ENCODE measurements around the gene DDX41.

DDX41 gene

DNA sequence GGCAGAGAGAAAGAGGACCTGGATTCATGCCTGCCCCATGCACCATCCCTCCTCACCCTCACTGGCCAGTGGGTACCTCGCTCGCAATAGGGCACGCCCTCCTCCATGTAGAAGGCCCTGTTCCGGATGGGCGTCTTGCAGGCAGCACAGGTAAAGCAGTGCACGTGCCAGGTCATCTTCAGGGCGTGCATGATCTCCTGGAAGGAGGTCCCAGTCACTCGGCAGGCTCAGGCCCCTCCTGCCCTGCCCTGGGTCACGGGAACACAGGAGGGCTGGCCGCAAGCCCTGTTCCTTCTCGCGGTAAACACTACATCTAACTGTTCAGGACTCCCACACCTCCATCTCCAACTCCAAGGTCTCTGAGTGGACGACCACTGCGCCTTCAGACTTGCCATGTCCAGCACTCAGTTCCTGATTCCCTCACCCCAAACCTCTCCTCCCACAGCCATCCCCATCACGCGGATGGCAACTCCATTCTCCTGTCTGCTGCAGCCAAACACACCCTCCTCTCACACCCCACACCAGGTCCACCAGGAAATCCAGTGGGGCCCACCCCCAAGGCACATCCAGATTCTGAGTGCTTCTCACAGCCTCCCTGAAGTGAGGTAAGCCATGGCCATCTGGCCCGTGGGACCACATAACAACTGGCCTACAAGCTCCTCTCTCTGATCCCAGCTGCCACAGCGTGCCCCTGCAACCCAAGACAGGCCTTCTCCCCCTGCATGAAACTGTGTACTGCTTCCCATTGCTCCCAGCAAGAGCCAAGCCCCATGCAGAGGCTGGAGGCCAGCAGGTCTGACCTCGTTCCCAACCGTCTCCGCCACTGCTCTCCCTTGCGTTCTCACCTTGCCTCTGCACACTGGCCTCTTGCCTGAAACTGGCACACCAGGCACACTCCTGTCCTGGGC is 32.5 kb downstream of the DDX41 start:
- DNase-seq (ENCODE audit: low read depth), result no peak

DNA sequence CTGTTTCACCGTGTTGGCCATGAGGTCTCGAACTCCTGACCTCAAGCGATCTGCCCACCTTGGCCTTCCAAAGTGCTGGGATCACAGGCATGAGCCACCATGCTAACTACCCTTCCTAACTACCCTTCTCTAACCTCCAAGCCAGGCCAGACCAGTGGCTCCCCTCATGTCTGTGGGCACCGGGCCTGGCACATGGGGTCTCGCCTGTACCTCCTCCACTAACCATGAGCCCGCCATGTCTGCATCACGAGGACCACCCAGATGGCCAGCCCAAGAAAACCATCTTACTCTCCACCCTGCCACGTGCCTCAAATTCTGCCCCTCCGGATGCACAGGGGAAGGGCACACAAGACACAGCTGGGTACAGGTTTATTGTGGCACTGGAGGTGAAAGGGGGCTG is 33.7 kb downstream of the DDX41 start:
- no peak for DNase-seq (ENCODE audit: low read depth)

GRCh38 chr5:177482359-177482795 is 34.4 kb downstream of the DDX41 start:
- no peak for DNase-seq (ENCODE audit: low read depth)

GRCh38 chr5:177479774-177480173 is 37.0 kb downstream of the DDX41 start:
- no peak for DNase-seq (ENCODE audit: low read depth)

- no peak for DNase-seq (ENCODE audit: low read depth)
These were observed 37.8 kb downstream of the DDX41 start for GRCh38 chr5:177478711-177479646.

DNA sequence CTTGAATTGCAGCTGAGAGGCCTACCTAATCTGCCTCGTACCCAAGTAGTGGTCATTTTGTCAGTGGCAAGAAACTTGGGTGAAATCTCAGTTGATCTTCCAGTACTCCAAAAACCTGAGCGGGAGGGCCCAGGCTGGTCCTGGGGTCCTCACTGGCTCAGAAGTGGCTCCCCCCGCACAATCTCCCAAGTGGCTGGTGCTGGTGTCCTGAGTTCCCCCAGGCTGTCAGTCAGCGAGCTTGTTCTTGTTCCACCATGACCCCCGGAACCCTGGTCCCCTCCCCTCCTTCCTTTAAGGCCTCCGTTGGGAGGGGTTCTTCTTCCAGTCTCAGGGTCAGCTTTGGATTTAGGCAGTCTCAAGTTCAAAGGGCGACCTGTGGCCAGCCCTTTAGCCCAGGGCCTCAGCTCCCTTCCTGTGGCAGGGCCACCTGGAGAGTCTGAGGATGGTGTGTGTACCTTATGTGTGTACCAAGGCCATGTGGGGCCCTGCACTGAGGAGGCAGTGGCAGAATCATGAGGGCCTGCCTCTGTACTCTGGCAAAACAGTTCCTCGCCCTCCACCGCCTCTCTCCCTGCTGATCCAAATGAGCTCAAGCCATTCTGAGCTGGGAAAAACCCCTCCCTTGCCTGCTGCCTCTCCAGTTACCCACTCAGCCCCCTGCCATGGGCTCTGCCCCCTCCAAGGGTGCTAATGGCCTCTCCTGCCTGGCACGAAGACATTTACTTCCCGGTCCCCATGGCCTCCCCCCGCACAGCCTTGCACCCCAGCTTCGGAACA is 38.9 kb downstream of the DDX41 start:
- DNase-seq (ENCODE audit: low read depth), result no peak

- no peak for DNase-seq (ENCODE audit: low read depth)
These were observed 40.1 kb downstream of the DDX41 start for GRCh38 chr5:177476531-177477233.

DNA sequence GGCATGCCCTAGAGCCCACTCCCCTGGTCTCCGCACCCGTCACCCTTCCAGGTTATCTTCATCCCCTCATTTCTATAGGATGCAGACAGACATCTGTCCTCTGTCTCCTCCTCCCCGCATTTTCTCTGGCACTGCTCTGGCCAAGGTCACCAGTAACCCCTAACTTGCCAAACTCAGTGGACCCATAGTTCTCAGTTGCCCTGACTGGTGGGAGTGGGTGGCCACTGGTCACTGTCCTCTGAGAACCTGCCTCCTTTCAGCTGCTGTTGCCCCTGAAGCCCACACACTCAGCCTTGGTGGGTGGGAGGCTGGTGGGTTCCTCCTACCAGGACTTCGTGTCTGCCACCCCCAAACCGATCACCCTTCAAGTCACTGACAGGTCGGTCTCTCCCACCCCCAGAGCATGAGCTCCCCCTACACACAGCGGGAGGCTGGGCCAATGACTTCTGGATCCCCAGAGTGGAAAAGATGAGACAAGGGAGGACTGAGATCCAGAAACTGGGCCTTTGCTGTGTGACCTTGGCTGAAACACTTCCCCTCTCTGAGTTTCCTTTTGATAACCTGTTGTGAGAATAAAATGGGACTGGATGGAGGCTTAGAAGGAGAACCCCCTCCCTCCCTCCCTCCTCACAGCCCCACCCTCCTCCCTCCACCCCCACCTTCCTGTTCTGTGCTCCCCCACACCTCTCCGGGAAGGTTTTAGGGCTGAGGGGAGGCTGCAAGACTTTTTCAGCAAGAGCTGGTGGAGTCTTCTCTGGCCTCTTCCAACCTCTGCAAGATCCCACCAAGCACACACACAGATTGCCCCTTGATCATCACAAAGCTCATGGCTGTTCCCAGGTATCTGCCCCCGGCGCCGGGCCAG is 41.0 kb downstream of the DDX41 start:
- DNase-seq (ENCODE audit: low read depth), result no peak

GRCh38 chr5:177474846-177475562 is 41.8 kb downstream of the DDX41 start:
- DNase-seq (ENCODE audit: low read depth), result no peak

- no peak for DNase-seq (ENCODE audit: low read depth)
These were observed 42.7 kb downstream of the DDX41 start for GRCh38 chr5:177474002-177474476.

- no peak for DNase-seq (ENCODE audit: low read depth)
These were observed 43.2 kb downstream of the DDX41 start, which contains the start of gene DBN1 for GRCh38 chr5:177473443-177474001. Gene DBN1, minus strand, starts transcription at chr5:177473634. Its CDS starts 113 bp downstream, at chr5:177473521.

DNA sequence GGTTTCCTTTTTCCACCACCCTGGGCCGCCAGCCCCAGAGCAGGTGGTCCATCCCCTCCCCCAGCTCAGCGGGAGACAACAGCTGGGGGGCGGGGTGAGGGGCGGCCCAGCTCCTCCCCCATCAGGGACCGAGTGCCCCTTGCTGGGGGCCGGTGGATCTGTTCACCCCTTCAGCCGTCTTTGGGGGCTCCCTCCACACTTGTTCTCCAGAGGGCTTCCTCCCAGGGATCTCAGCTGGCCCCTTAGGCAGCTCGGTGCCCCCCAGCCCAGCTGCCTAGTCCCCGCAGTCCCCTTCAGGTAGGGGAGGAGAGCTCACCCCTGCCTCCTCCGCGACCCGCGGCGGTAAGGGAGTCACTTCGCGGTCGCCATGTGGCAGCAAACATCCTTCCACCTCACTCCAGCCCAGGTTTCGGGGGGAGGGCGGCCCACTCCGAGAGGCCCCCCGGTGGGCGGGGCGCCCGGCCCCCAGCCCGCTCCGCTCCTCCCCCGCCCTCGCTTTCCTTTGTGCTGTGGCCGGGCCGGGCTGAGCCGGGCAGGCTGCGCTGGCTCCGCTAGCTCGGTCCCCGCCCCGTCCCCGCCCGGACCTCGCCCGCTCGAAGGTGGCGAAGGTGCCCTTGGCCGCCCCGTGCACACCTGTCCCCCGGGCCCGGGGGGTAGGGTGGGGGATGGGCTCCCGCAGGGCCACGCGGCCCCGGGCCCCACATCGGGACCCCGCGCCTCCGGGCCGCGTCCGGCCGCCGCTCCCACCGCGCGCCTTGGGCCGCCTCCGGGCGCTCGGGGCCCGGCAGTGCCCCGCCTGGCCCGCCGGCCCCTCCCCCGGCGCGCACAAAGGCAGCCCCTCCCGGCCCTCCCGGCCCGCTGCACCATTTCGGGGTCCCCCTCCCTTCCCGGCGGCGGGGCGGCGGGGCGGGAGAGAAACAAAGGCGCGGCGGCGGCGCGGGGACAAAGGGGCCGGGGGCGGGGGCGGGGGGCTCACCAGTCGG is 44.0 kb downstream of the DDX41 start:
- peak; percentile 71 for DNase-seq (ENCODE audit: low read depth)

GRCh38 chr5:177471610-177472356 is 45.0 kb downstream of the DDX41 start:
- DNase-seq (ENCODE audit: low read depth), result no peak

GRCh38 chr5:177470759-177471536 is 45.8 kb downstream of the DDX41 start:
- no peak for DNase-seq (ENCODE audit: low read depth)

DNA sequence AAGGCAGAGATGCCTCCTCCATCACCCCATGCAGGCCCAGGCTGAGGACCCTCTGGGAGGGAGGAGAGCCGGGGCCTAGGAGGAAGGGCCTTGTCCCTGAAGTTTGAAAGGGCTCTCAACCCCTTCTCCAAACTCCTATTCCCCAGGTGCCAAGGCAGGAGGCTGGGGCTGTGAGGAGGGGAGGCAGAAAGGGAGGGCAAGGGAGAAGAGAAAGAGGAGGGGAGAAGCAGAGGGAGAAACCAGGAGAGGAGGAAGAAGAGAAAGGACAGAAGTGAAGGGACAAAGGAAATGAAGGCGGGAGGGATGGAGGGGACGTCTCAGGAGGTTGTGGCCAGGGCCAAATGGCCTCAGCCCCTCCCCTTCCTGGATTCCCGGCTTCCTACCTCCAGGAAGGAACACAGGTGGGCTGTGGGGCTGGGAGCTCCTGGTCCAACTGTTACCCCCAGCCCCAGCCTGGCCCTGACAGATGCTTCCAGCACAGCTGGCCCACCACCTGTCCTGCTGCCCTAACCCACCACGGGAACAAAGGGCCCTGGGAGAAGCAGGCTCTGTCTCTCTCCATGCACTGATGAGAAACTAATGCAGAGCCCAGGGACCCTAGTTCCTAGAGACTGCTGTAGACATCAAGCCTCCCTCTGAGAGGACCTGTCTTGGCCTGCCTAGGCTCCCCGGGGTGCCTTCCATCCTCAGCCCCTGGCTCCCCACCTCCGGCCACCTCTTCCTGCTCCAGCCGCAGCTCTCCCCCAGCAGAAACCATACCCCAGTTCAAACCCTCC is 46.8 kb downstream of the DDX41 start:
- no peak for DNase-seq (ENCODE audit: low read depth)
